ENCODE measurements around the gene RCAN1.
"Not testable (repeated sequence)": the region's sequence is repeated elsewhere in the genome, so short reads cannot be mapped to it uniquely, and the experiment has no call there.

RCAN1 gene

DNA sequence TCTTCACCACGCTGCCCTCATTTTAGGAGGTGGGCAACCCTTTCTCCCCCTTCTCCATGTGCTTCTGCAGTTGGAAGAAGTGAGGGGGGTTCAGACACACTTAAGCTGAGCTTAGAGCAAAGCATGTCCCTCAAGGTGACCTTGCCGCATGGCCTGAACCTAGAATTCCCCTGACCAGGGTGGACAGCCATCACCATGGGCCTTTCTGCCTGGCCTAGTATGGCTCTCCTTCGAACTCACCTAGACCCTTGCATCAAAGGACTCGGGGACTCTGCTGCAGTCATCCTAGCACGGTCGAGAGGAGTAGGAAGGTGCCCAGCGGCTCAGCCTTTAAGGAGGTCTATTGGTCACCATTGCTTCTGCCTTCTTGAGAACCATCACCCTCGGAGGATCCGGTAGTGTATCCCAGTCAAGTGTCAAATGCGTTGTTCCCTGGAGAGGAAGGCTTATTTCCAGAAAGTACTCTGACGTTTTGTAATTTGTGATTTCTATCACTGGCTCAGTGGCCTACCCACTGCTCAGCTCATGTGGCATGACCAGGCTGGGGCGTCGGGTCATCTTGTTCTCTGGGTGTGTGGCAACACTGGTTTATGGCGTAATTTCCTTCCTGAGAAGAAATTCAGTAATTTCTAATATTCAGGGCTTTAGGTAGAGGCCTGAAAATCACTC lies 103.0 kb downstream of the RCAN1 start, which contains the start of gene KCNE1:
TSS of gene KCNE1 (minus strand) at position 424 of the 669 bp plus-strand sequence. CDS start 62,576 bp downstream, outside the sequence.
- no peak for DNase-seq

DNA sequence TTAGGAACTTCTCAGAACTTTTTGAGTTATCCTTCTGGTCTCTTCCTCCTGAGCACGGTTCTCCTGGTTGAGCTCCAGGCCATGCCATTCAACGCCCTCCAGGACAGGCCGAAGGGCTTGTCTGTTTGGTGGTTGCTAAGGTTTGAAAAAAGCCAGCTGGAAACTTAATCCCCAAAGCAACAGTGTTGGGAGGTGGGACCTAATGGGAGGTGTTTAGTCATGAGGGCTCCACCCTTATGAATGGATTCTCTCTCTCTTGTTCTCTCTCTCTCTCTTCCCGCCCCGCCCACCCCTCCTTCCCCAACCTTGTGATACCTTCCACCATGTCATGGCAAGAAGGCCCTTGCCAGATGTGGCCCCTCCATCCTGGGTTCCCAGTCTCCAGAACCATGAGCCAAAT lies 103.7 kb downstream of the RCAN1 start:
- no peak for DNase-seq

DNA sequence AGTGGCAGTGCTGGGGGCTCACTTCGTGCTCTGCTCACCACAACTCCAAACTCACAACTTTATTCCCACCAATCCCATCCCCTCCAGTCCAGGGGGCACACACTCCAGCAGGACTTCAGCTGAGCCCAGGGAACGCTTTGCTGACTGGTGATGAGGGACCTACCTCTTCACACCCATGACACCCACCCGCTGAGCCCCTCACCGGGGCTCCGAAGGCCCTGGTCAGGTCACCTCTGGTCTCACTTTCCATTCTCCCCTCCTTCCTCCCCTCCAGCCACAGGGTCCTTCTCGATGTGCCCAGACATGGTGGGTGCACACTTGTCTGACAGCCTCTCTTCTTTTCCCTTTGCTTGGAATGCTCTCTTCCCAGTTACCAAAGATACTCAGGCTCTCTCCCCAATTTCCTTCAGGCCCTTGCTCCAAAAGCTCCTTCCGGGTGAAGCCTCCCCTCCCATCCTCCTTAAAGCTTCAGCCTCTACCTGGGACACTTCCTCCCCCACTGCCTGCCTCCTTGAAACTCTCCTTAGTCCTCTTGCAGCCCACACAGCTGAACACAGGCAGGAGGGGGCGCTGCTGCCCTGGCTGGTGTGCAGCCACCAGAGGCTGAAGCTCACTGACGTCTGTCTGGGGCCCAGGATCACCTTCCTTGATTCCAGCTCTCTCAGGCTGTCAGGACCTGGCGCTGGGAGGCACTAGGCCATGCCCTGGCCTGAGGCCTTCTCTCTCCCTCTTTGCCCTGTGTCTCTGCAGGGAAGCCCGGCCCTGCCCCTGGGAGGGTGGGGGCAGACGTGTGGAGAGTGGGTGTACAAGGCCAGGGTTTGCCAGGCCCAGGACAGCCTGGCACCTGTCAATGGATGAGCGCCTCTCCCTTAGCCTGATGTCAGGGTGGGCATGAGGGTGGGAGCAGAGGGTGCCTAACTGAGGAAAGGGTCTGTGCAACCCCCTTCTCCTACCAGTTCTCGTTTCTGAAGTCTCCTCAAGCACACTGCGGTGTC lies 104.5 kb downstream of the RCAN1 start:
- DNase-seq: peak; percentile 28

DNA sequence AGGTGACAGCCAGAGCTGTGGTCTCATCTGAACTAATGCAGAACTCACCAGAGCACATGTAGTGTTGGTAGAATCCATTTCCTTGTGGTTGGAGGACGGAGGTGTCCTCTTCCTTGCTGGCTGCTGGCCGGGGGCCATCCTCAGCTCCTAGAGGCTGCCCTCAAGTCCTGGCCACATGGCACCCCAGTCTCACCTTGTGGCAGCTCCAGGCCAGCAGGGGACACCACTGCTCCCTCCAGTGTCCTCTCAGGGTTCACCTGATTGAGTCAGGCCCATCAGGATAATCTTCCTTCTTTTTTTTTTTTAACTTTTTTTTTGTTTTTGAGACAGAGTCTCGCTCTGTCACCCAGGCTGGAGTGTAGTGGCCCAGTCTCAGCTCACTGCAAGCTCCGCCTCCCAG lies 105.8 kb downstream of the RCAN1 start:
- DNase-seq: no peak

DNA sequence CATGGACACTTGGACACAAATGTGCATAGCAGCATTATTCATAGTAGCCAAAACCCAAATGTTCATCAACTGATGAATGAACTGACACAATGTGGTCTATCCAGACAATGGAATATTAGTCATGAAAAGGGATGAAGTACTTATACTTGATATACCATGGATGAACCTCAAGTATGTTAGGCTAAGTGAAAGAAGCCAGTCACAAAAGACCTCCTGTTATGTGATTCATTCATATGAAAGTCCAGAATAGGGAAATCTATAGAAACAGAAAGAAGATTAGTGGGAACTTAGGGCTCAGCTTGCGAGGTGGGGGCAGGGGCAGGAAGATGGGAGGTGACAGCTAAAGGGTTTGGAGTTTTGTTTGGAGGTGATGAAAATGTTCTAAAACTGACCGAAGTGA lies 110.3 kb downstream of the RCAN1 start:
- DNase-seq: no peak

DNA sequence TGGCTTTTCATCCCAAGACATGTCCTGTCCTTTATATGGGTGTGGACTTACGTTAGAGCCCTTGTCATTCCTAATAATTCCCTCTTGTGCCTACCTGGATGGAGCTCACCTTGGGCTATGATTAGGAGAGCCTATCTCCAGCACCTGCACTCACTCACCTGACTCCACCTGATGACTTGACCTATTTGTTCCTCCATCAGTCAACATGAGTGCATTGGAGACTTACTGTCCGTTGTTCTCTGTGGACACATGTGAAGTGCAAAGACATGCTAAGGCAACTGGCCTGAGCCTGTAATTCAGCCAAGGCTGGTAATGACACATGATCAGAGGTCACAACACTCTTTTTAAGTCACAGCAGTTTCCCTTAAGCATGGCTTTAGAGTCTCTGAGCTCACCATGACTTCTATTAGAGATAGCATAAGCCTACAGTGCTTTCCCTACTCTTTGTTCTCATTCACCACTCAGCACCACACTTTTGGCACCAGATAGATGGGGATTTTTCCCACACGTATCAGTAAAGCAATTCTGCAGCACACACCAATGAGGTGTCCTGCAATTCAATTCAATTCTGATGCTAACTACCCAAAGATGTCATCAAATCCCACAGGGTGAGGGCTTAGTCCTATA lies 112.3 kb downstream of the RCAN1 start:
- DNase-seq: no peak

DNA sequence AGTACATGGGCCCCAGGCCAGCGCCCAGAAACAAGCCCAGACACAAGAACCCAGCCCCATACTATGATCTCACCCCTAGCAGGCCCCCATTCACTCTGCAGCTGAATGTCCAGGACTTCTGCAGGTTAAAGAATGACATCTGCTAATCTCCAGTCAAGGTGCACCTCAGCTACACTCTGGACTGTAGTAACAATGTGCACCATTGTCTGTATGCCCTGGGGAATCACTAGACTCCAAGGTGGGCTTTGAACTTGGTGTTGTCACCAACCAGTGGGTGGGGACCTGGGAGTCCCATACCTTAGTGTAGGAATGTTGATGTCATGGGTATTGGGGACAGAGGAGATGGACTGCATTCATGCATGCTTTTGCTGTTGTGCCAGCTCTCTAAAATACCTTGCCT lies 113.2 kb downstream of the RCAN1 start:
- DNase-seq: no peak

DNA sequence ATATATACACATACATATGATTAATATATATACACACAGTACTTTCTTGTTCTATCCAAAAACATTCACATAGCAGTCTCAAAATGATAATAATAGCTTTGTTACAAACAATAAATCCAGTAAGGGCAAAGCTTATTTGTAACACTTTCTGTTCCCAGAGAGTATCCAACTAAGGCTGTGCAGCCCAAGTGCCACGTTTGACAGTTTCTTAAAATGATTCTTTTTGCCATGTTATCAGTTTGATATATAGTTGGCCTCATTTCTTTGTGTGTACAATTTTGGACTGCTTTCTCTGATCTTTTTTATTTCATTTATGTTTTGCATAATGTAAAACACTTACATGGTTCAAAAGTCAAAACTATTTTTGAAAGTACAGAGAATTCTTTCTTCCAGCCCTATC lies 114.7 kb downstream of the RCAN1 start:
- DNase-seq: no peak

DNA sequence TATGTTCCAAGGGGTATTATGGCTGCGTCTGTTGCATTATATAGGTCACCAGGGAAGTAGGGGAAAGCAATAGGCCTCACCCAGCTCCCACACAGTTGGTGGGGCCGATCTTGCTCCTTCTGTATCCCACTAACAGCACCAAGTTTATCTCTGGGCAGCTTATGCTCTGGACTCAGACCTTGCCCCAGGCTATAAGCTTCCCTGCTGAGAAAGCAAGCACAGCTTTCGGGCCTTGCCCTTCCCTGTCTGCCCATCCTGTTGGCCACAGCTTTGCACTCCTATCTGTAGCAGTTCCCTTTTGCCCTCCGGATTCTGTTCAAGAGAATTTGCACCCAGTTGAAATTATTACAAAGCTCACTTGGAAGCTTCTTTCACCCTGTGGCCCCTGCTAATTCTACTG lies 115.8 kb downstream of the RCAN1 start:
- DNase-seq: no peak

DNA sequence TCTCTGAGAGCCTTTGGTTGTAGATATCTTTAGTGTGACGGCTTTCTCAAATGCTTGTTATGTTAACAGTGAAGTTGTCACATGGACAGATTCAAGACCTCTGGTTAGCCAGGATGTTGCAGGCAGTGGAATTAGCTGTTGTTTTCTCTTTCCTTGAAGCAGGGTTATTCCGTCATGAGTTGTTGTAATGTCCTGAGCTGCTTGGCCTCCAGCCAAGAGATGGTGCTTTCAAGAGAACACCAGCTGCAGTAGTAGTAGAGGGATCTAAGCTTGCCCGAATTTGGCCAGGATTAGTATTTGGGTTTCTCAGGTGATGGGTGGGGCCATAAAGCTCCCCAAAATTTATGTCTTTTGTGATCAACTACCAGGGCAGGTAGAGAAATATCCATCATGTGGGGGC lies 116.3 kb downstream of the RCAN1 start:
- peak; percentile 53 for DNase-seq

DNA sequence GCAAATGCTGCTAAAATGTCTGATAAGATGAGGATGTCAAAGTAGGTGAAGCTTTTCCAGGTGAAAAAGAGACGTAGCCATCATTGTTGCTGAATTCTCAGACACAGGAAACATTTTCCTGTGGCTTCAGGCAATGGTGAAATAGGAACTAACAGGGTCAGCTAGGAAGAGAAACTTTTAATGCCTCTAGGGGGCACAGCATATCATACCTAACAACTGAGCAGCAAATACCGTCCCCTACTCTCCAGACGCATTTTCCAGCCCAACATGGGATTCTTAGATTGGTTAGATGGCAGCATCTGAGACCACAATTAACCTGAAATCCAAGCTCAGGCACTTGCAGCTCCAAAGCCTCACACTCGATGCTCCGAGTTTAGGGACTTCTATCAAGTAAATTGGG lies 131.1 kb downstream of the RCAN1 start:
- DNase-seq: not testable (repeated sequence)

DNA sequence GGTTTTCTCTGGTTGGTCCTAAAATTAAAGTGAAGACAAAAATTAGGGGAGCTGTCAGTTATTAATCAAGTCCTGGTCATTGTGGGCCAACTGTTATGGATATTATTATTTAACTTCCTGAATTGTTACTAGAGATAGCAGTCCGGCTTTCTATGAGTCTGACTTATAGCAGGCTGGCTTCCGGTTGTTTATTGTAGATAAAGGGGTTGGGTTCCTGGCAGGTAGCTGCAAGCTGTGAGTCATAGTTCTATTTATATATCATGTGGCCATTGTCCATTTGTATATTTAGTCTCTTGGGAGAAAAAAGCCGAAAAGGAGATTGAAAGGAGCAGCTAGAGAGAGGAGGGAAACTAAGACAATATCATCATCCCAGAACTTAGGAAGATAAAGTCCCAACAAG lies 131.5 kb downstream of the RCAN1 start:
- DNase-seq: not testable (repeated sequence)

DNA sequence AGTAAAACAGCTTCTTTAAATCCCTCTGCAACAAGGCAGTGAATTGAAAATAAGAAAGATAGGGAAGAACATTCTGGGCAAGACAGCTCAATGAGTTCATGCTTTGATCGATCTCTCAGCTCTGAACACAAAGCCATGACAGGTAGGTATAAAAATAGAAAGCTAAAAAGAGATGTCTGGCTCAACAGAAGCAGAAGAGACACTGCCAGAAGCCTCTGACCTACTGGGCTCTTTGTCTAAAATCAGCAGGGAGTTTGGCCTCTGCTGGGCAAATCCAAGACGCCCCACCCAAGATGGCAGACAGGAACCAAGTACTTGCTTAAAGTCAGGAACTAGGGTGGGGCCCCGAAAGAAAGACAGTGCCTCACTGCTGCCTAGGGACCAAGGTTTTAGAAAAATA lies 147.6 kb downstream of the RCAN1 start:
- DNase-seq: not testable (repeated sequence)
